ENCODE data around the gene RGS12. TPM values are rescaled to one million over a fixed set of nuclear protein-coding genes. Genes with fewer than 3 reads are reported as not detected.

RGS12 gene
- total RNA-seq, 1 donor from 2014 or later: 81.9 TPM

- H3K9me3 Mint-ChIP-seq: no peaks in the 10 kb centered on the region
- H3K27me3 Mint-ChIP-seq (ENCODE audit: low read depth): no peaks in the 10 kb centered on the region
- peak in 1 of 2 experiments; percentile 34 for DNase-seq (ENCODE audit: low spot score in 2 of 2, unreplicated experiment in 2 of 2)
These were observed 11.3 kb downstream of the RGS12 start for GRCh38 chr4:3303923-3304710.

GRCh38 chr4:3304831-3305609 is 12.2 kb downstream of the RGS12 start:
- Mint-ChIP-seq H3K4me3 (no peak overlapping the region), H3K9me3 (no peaks in the 10 kb centered on the region), H3K36me3 (no peaks in the 10 kb centered on the region), H3K27me3 (ENCODE audit: low read depth) (no peaks in the 10 kb centered on the region), H3K4me1 (peaks cover 44% of the 10 kb centered on the region), H3K27ac (peak overlapping the region; percentile 61)
- peak in 1 of 2 experiments; percentile 54 for DNase-seq (ENCODE audit: low spot score in 2 of 2, unreplicated experiment in 2 of 2)
- no peak for TF ChIP-seq CTCF (IDR thresholded peaks at IDR 0.05; ENCODE audit: unreplicated experiment)

More at GRCh38 chr4:3303923-3304710, 11.3 kb downstream of the RGS12 start:
- Mint-ChIP-seq H3K36me3 (no peaks in the 10 kb centered on the region), H3K27ac (peak overlapping the region; percentile 41), H3K4me3 (no peak overlapping the region), H3K4me1 (peaks cover 49% of the 10 kb centered on the region)
- TF ChIP-seq CTCF (IDR thresholded peaks at IDR 0.05; ENCODE audit: unreplicated experiment): no peak

- Mint-ChIP-seq H3K9me3 (no peaks in the 10 kb centered on the region), H3K36me3 (no peaks in the 10 kb centered on the region), H3K4me1 (peaks cover 44% of the 10 kb centered on the region), H3K4me3 (no peak overlapping the region), H3K27ac (peak overlapping the region; percentile 53), H3K27me3 (ENCODE audit: low read depth) (no peaks in the 10 kb centered on the region)
- peak in 1 of 2 experiments; percentile 29 for DNase-seq (ENCODE audit: low spot score in 2 of 2, unreplicated experiment in 2 of 2)
- no peak for TF ChIP-seq CTCF (IDR thresholded peaks at IDR 0.05; ENCODE audit: unreplicated experiment)
These were observed 13.0 kb downstream of the RGS12 start for GRCh38 chr4:3305610-3306371.

GRCh38 chr4:3306450-3306849 is 13.6 kb downstream of the RGS12 start:
- no peak for DNase-seq (ENCODE audit: low spot score in 2 of 2, unreplicated experiment in 2 of 2)
- no peaks in the 10 kb centered on the region for H3K9me3 Mint-ChIP-seq
- no peak overlapping the region for H3K4me3 Mint-ChIP-seq
- H3K36me3 Mint-ChIP-seq: no peaks in the 10 kb centered on the region
- peaks cover 39% of the 10 kb centered on the region for H3K4me1 Mint-ChIP-seq
- no peak for TF ChIP-seq CTCF (IDR thresholded peaks at IDR 0.05; ENCODE audit: unreplicated experiment)
- H3K27me3 Mint-ChIP-seq (ENCODE audit: low read depth): no peaks in the 10 kb centered on the region
- no peak overlapping the region for H3K27ac Mint-ChIP-seq

GRCh38 chr4:3307060-3307459 is 14.2 kb downstream of the RGS12 start:
- DNase-seq (ENCODE audit: low spot score in 2 of 2, unreplicated experiment in 2 of 2): peak in 1 of 2 experiments; percentile 16
- H3K4me3 Mint-ChIP-seq: no peak overlapping the region
- H3K27me3 Mint-ChIP-seq (ENCODE audit: low read depth): no peaks in the 10 kb centered on the region
- no peak for TF ChIP-seq CTCF (IDR thresholded peaks at IDR 0.05; ENCODE audit: unreplicated experiment)
- no peaks in the 10 kb centered on the region for H3K9me3 Mint-ChIP-seq
- no peak overlapping the region for H3K27ac Mint-ChIP-seq
- H3K4me1 Mint-ChIP-seq: peaks cover 37% of the 10 kb centered on the region
- H3K36me3 Mint-ChIP-seq: no peaks in the 10 kb centered on the region
